IgD-negative memory B cell (primary cell): ENCODE data around the gene SRRD. TPM values are rescaled to one million over a fixed set of nuclear protein-coding genes. Genes with fewer than 3 reads are reported as not detected.

Source experiments
- H3K27ac Mint-ChIP-seq, 3 donors: one replicate each; pipeline ENCODE4 v1.8.0; 2020 to 2022; ENCODE audit warnings: mild to moderate bottlenecking in 3 of 3, mixed read lengths in 3 of 3, moderate library complexity in 1 of 3
- H3K27me3 Mint-ChIP-seq: one replicate; pipeline ENCODE4 v1.8.0; 2021; ENCODE audit warnings: mixed read lengths
- H3K36me3 Mint-ChIP-seq: one replicate; pipeline ENCODE4 v1.8.0; 2020; ENCODE audit warnings: mild to moderate bottlenecking, mixed read lengths
- H3K4me1 Mint-ChIP-seq, 3 donors: one replicate each; pipeline ENCODE4 v1.8.0; 2020 to 2022; ENCODE audit warnings: mixed read lengths in 3 of 3, mild to moderate bottlenecking in 1 of 3
- H3K4me3 Mint-ChIP-seq, 4 donors: one replicate each; pipeline ENCODE4 v1.8.0; 2020 to 2022; ENCODE audit warnings: mild to moderate bottlenecking in 4 of 4, mixed read lengths in 4 of 4, moderate library complexity in 3 of 4
- H3K9me3 Mint-ChIP-seq, 3 donors: one replicate each; pipeline ENCODE4 v1.8.0; 2020 to 2021; ENCODE audit warnings: mixed read lengths in 3 of 3, mild to moderate bottlenecking in 1 of 3
- polyA plus RNA-seq: library from polyadenylated mRNA; unstranded; fragments of 300-500 nt; fragmentation: Illumina TruSeq; gene quantifications from one replicate; pipeline ENCODE4 v1.2.3, GENCODE V29; 2021

The SRRD gene
- polyA plus RNA-seq, 1 donor from 2014 or later: 23.1 TPM

DNA sequence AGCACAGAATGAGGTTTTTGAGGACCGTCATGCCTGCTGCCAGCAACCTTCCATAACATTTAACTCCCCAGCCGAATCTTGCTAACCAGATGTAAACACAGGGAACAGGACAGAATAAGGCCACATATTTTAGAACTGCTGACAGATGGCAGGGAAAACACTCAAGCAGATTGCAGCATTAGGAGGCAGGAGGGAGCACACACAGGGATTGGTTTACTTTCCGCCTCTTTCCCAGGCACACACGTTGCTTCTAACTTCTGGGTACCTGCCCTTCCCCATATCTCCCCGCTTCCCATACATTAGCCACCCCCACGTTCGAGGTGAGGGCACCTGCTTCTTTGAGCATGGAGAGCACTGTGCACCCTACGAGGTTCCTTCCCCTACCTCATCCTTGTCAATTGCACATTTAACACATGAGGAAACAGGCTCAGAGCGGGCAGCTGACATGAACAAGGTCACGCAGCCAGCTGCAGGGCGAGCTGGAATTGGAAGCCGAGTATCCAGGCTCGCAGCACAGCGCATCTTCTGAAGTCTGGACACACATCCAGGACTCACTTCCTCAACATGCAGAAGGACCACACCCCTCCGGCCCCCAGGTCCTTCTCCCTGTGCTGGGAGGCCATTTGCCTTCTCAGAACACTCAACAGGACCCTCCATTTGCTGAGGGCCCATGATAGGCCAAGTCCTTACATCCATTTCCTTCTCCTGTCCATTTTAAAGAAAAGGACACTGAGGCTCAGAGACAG lies 35.9 kb upstream of the SRRD start:
- Mint-ChIP-seq H3K36me3 (no peaks in the 10 kb centered on the region), H3K27ac (peak overlapping the region in 1 of 3 donors; percentile 50), H3K4me1 (no peaks in the 10 kb centered on the region), H3K9me3 (no peaks in the 10 kb centered on the region), H3K27me3 (no peaks in the 10 kb centered on the region), H3K4me3 (no peak overlapping the region)

DNA sequence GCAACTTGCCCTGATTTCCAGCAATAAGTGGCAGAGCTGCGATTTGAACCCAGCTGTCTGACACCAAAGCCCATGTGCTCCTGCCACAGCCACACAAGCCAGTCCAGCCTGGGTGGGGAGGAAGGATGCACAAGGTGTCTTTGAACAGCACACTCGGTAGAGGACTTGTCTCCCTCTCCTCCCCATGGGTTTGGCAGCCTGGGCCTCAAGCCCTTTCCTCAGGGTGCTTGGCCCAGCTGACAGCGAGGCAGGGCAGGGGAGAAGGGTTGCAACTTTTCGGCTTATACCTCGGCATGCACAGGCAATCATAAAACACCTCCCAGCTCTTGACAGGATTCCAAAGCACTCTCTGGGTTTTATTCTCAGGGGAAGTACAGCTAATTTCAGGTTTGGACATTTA lies 35.3 kb upstream of the SRRD start:
- Mint-ChIP-seq H3K27ac (peak overlapping the region in 1 of 3 donors; percentile 50), H3K36me3 (no peaks in the 10 kb centered on the region), H3K27me3 (no peaks in the 10 kb centered on the region), H3K9me3 (no peaks in the 10 kb centered on the region), H3K4me1 (no peaks in the 10 kb centered on the region), H3K4me3 (no peak overlapping the region)

- H3K27ac Mint-ChIP-seq: no peak overlapping the region
These were observed 34.7 kb upstream of the SRRD start for GRCh38 chr22:26448941-26449340.

DNA sequence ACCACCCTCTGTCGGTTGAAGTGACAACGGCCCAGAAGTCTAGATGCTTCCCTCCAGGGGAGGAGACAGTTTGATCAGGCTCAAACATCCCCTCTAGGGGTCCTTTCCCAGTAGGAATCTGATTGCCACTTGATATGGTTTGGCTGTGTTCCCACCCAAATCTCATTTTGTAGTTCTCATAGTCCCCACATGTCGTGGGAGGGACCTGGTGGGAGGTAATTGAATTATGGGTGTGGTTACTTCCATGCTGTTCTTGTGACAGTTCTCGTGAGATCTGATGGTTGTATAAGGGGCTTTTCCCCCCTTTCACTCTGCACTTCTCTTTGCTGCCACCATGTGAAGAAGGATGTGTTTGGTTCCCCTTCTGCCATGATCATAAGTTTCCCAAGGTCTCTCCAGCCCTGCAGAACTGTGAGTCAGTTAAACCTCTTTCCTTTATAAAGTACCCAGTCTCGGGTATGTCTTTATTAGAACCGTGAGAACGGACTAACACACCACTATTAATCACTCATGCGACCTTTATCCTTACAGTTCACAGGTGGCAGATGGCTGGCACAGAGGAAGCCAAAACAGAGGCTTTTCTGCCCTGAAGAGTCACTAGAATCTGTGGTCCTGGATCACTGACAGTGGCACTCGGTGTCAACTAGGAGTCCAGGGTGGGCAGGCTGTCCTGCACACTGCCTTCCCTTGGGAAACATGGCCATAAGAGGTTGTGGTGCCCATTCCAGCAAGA lies 33.1 kb upstream of the SRRD start:
- H3K4me1 Mint-ChIP-seq: no peaks in the 10 kb centered on the region
- no peaks in the 10 kb centered on the region for H3K9me3 Mint-ChIP-seq
- H3K4me3 Mint-ChIP-seq: no peak overlapping the region
- no peaks in the 10 kb centered on the region for H3K27me3 Mint-ChIP-seq
- H3K27ac Mint-ChIP-seq: no peak overlapping the region
- no peaks in the 10 kb centered on the region for H3K36me3 Mint-ChIP-seq

More at GRCh38 chr22:26448941-26449340, 34.7 kb upstream of the SRRD start:
- Mint-ChIP-seq H3K27me3 (no peaks in the 10 kb centered on the region), H3K9me3 (no peaks in the 10 kb centered on the region), H3K4me1 (no peaks in the 10 kb centered on the region), H3K4me3 (no peak overlapping the region), H3K36me3 (no peaks in the 10 kb centered on the region)

DNA sequence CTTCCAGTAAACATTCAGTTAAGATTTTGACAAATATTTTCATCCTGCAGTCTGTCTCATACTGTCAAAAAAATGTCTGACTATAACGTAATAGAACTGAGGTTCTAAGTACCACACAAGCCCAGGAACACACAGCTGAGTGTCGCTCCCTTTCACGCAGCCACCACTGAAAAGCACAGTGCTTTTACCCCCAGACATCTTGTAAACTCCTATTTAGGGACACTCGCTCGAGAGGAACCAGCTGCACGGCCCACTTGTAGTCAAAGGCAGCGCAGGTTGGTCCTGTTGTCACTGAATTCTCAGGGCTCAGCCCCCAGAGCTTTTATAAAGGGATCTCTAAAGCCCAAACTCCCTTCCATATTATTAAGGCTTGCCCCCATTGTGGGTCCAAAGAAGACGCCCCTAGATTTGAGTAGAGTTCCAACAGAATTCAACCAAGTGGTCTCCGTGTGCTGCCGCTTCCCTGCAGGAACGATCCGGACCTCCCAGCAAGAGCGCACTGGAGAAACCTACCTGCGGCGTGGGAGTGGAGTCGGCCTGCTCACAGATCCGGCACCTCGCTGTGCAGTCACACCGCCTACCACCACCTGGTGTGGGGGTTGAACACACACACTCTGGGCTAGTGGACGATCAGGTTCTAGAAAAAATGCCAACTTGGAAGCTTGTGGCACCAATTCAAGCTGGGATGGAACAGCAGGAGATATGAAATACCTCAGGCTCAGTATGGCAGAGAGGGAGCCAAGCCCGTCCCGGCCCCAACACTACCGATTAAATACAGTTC lies 31.3 kb upstream of the SRRD start:
- H3K9me3 Mint-ChIP-seq: no peaks in the 10 kb centered on the region
- H3K27me3 Mint-ChIP-seq: no peaks in the 10 kb centered on the region
- no peaks in the 10 kb centered on the region for H3K36me3 Mint-ChIP-seq
- H3K27ac Mint-ChIP-seq: no peak overlapping the region
- H3K4me3 Mint-ChIP-seq: no peak overlapping the region
- H3K4me1 Mint-ChIP-seq: no peaks in the 10 kb centered on the region

DNA sequence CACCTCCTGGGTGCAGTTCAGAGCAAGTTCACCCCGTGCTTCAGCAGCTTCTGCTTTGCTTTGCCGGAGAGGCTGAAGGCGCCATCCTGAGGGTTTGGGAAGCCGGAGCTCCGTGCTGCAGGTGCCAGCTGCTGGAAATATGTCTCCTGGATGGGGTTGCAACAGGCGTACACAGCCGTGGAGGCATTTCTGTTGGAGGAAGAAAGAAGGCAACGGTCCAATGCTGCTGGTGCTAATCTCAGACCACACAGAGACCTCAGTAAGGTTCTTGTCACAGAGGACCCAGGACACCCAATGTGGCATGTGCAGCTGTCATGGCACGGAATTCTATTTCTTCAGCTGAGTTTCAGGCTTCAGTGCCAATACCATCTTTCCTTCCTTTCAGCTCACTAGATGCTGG lies 30.5 kb upstream of the SRRD start:
- no peak overlapping the region for H3K4me3 Mint-ChIP-seq
- H3K27ac Mint-ChIP-seq: no peak overlapping the region
- H3K27me3 Mint-ChIP-seq: no peaks in the 10 kb centered on the region
- no peaks in the 10 kb centered on the region for H3K9me3 Mint-ChIP-seq
- H3K36me3 Mint-ChIP-seq: no peaks in the 10 kb centered on the region
- H3K4me1 Mint-ChIP-seq: no peaks in the 10 kb centered on the region

GRCh38 chr22:26453812-26454500 lies 29.7 kb upstream of the SRRD start:
- Mint-ChIP-seq H3K4me1 (no peaks in the 10 kb centered on the region), H3K4me3 (no peak overlapping the region), H3K9me3 (no peaks in the 10 kb centered on the region), H3K36me3 (no peaks in the 10 kb centered on the region), H3K27ac (no peak overlapping the region), H3K27me3 (no peaks in the 10 kb centered on the region)

DNA sequence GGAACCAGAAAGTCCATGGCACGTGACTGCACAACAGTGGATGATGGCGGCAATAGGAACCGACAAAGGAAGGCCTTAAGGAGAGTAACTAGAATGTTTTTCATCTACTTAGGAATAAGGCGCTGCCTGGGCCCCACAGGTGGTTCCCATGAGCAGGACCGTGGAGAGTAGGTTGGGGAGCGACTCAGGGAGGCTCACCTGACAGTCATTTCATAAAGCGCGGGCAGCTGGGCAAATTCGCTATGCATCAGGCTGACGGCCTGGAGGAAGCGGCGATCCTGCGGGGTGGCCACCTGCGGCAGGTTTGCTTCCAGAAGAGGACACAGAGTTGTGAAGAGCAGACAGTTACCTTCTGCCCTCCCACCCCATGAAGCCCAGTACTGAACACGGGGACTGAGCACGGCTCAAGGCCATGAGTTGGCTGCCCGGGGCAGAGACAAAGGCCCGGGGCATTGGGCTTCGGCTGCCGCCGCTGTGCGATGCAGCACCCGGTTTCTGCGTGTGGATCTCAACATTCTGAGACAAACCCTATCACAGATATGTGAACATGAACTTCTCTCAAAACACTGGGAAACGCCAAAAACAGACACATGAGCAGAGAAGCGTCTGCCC lies 25.9 kb upstream of the SRRD start:
- no peak overlapping the region for H3K4me3 Mint-ChIP-seq
- peak overlapping the region in 1 of 3 donors; percentile 67 for H3K27ac Mint-ChIP-seq
- H3K9me3 Mint-ChIP-seq: no peaks in the 10 kb centered on the region
- H3K4me1 Mint-ChIP-seq: no peaks in the 10 kb centered on the region
- H3K27me3 Mint-ChIP-seq: no peaks in the 10 kb centered on the region
- peaks cover 2% of the 10 kb centered on the region for H3K36me3 Mint-ChIP-seq

- no peaks in the 10 kb centered on the region for H3K4me1 Mint-ChIP-seq
- no peak overlapping the region for H3K4me3 Mint-ChIP-seq
- peaks cover 6% of the 10 kb centered on the region for H3K36me3 Mint-ChIP-seq
- H3K9me3 Mint-ChIP-seq: no peaks in the 10 kb centered on the region
- no peak overlapping the region for H3K27ac Mint-ChIP-seq
- no peaks in the 10 kb centered on the region for H3K27me3 Mint-ChIP-seq
These were observed 23.5 kb upstream of the SRRD start for GRCh38 chr22:26460202-26460601.

DNA sequence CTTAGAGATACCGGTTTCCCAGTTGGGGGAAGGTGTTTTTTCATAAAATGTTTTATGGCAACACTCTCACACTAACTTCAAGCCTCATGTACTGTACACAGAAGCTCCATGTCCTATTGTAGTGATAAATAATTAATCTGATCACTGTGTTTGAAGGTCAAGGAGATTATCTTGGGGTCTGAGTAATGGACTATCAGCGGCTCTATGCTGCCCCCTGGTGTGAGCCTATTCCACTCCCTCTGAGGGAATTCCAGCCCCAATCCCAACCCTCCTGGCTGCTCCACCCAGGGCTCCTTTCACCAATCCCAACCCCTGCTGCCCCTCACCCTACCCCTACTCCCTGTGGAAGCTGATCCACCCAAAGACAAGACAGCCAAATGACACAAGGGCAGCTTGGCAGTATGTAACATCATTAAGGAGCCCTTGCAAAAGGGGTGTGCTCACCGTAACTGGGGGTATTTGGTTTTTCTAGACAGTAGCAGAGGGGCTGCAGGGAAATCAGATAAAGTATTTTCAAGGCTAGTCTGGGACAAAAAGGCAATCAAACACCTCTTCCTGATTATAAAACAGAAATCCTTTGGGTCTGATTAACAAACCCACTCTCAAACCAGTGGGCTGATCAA lies 22.4 kb upstream of the SRRD start:
- H3K27me3 Mint-ChIP-seq: no peaks in the 10 kb centered on the region
- no peak overlapping the region for H3K4me3 Mint-ChIP-seq
- no peaks in the 10 kb centered on the region for H3K4me1 Mint-ChIP-seq
- no peaks in the 10 kb centered on the region for H3K9me3 Mint-ChIP-seq
- no peak overlapping the region for H3K27ac Mint-ChIP-seq
- peaks cover 6% of the 10 kb centered on the region for H3K36me3 Mint-ChIP-seq

- Mint-ChIP-seq H3K27me3 (no peaks in the 10 kb centered on the region), H3K9me3 (no peaks in the 10 kb centered on the region)
These were observed 21.6 kb upstream of the SRRD start for GRCh38 chr22:26462051-26462450.

GRCh38 chr22:26462641-26463040 lies 21.0 kb upstream of the SRRD start:
- H3K4me1 Mint-ChIP-seq: no peaks in the 10 kb centered on the region
- H3K27ac Mint-ChIP-seq: no peak overlapping the region
- H3K4me3 Mint-ChIP-seq: no peak overlapping the region
- H3K27me3 Mint-ChIP-seq: no peaks in the 10 kb centered on the region
- no peaks in the 10 kb centered on the region for H3K9me3 Mint-ChIP-seq
- H3K36me3 Mint-ChIP-seq: peaks cover 6% of the 10 kb centered on the region

More at GRCh38 chr22:26462051-26462450, 21.6 kb upstream of the SRRD start:
- peaks cover 6% of the 10 kb centered on the region for H3K36me3 Mint-ChIP-seq
- H3K4me3 Mint-ChIP-seq: no peak overlapping the region
- no peaks in the 10 kb centered on the region for H3K4me1 Mint-ChIP-seq
- H3K27ac Mint-ChIP-seq: no peak overlapping the region

DNA sequence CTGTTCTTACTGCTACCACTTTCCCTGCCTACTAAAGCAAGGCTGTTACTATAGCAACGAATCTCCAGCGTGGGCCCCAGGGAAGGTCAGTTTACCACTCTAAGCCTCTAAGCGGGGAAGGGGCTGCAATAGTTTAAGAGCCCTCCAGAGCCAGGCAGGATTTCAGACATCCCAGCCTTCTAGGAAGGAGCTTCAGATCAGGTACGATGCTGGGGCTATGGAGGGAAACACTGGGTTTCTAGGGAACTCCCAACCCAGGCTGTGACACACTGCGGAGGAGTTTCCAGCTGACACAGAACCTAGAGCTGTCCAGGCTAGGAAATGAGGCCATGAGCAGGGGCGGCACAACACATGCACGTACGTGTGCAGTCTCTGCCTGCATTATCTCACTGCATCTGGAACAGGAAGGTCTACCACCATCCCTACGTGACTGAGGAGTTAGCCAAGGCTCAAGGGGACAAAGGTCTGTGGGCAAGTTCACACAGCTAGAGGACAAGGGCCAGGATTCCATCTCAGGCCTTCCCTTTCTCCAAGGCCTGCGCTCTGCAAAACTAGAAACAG lies 20.5 kb upstream of the SRRD start:
- Mint-ChIP-seq H3K27ac (no peak overlapping the region), H3K4me1 (no peaks in the 10 kb centered on the region), H3K27me3 (no peaks in the 10 kb centered on the region), H3K9me3 (no peaks in the 10 kb centered on the region), H3K4me3 (no peak overlapping the region), H3K36me3 (peaks cover 7% of the 10 kb centered on the region)

- Mint-ChIP-seq H3K27me3 (no peaks in the 10 kb centered on the region), H3K27ac (no peak overlapping the region), H3K4me1 (no peaks in the 10 kb centered on the region), H3K36me3 (peaks cover 9% of the 10 kb centered on the region), H3K9me3 (no peaks in the 10 kb centered on the region), H3K4me3 (no peak overlapping the region)
These were observed 20.0 kb upstream of the SRRD start for GRCh38 chr22:26463688-26464087.
